A549 (cell line): Measurements from ENCODE around the gene ABCC3. TPM values are rescaled to one million over a fixed set of nuclear protein-coding genes. Genes with fewer than 3 reads are reported as not detected.

ENCODE experiments used
- ATAC-seq, 2 experiments: fragments of 200-7000 bp in 1 of 2; fragments of >200 bp in 1 of 2; cut with Nextera tagmentation in 1 of 2; cut with Tn5 transposase in 1 of 2; 3 replicates each; pipeline versions ENCODE4 v1.8.0 to v1.9.1; 2018 to 2020; ENCODE audit warnings: mild to moderate bottlenecking in 1 of 2, moderate library complexity in 1 of 2
- CTCF ChIA-PET: fragments of 300-600 bp; sonication (Branson Sonifier 250); formaldehyde crosslinking; extraction: SDS; loops from one replicate; lab custom pipeline; 2021; ENCODE audit warnings: antibody characterized with exemption, inconsistent platforms; lab: Yijun Ruan, JAX
- POLR2A ChIA-PET: fragments of 350-600 bp; formaldehyde crosslinking; extraction: SDS; loops from one replicate; lab custom pipeline; 2021; ENCODE audit warnings: antibody characterized with exemption, inconsistent platforms; lab: Yijun Ruan, JAX
- DNase-seq, 2 experiments: peaks; one replicate each; pipeline versions ENCODE4 v3.0.0 to v3.0.0-alpha.2; 2011 to 2016; ENCODE audit warnings: low read depth in 1 of 2, low spot score in 1 of 2
- FAIRE-seq: peaks from 2 replicates; lab custom pipeline; 2011; peaks lifted over from hg19 to GRCh38; lab: Jason Lieb, UNC
- H3K27ac ChIP-seq, 2 experiments: fragments of >200 bp; sonication (Bioruptor Twin); formaldehyde crosslinking; 3 replicates each; pipeline ENCODE4 v1.5.1; 2016 to 2017
- H3K4me1 ChIP-seq: fragments of >200 bp; sonication (Bioruptor Twin); formaldehyde crosslinking; 3 replicates; pipeline ENCODE4 v1.6.1; 2016
- H3K4me2 ChIP-seq: fragments of >200 bp; sonication (Bioruptor Twin); formaldehyde crosslinking; 3 replicates; pipeline ENCODE4 v1.6.1; 2016
- H3K4me3 ChIP-seq: fragments of >200 bp; sonication (Bioruptor Twin); formaldehyde crosslinking; 3 replicates; pipeline ENCODE4 v1.5.1; 2016
- H3K9me3 ChIP-seq: fragments of >200 bp; sonication (Bioruptor Twin); formaldehyde crosslinking; 3 replicates; pipeline ENCODE4 v1.6.1; 2016
- CHD4 ChIP-seq: fragments of 200-600 bp; sonication (generic); IDR thresholded peaks from 2 replicates; pipeline ENCODE4 v1.6.1; 2016; ENCODE audit warnings: antibody characterized with exemption, mild to moderate bottlenecking, borderline replicate concordance
- FOSL2 ChIP-seq, 2 experiments: fragments of 450-650 bp in 1 of 2; fragments of >200 bp in 1 of 2; sonication (Bioruptor Twin) in 1 of 2; formaldehyde crosslinking; IDR thresholded peaks; 2 replicates each; pipeline versions ENCODE4 v1.5.0 to v1.6.1; 2016 to 2020; ENCODE audit warnings: mild to moderate bottlenecking in 1 of 2, moderate library complexity in 1 of 2
- FOXS1 ChIP-seq: fragments of 250-450 bp; sonication (Bioruptor Pico); IDR thresholded peaks from 2 replicates; pipeline ENCODE4 v1.5.0; 2020; ENCODE audit warnings: mild to moderate bottlenecking, moderate library complexity
- HOXB5 ChIP-seq: fragments of 250-450 bp; sonication (Bioruptor Pico); IDR thresholded peaks from 2 replicates; pipeline ENCODE4 v1.5.0; 2020; ENCODE audit warnings: mild to moderate bottlenecking, moderate library complexity
- JUN ChIP-seq, 2 experiments: fragments of >200 bp; sonication (Bioruptor Twin); formaldehyde crosslinking; IDR thresholded peaks; 2 replicates in 1 of 2; 3 replicates in 1 of 2; pipeline ENCODE4 v1.6.1; 2016 to 2017
- JUNB ChIP-seq: fragments of >200 bp; sonication (Bioruptor Twin); formaldehyde crosslinking; IDR thresholded peaks from 2 replicates; pipeline ENCODE4 v1.6.1; 2016
- KDM1A ChIP-seq: fragments of 200-600 bp; sonication (generic); IDR thresholded peaks from 2 replicates; pipeline ENCODE4 v1.6.1; 2016; ENCODE audit warnings: low read depth, mild to moderate bottlenecking
- NPAS2 ChIP-seq: fragments of 250-450 bp; sonication (Bioruptor Pico); IDR thresholded peaks from 2 replicates; pipeline ENCODE4 v1.8.0; 2022; ENCODE audit warnings: mild to moderate bottlenecking, moderate library complexity, borderline replicate concordance
- NR3C1 ChIP-seq: fragments of >200 bp; sonication (Bioruptor Twin); formaldehyde crosslinking; IDR thresholded peaks from 3 replicates; pipeline ENCODE4 v1.6.1; 2017
- PHF8 ChIP-seq: fragments of 200-600 bp; sonication (generic); IDR thresholded peaks from 2 replicates; pipeline ENCODE4 v1.6.1; 2016; ENCODE audit warnings: low read depth, mild to moderate bottlenecking, antibody characterized with exemption, moderate library complexity, borderline replicate concordance
- POLR2A ChIP-seq: IDR thresholded peaks from 2 replicates; pipeline ENCODE4 v1.6.1; 2012; ENCODE audit warnings: mild to moderate bottlenecking, low read length
- POLR2AphosphoS2 ChIP-seq: conservative IDR thresholded peaks from 2 replicates; pipeline ENCODE4 v1.6.1; 2012; ENCODE audit warnings: low read length, improper control_type of control experiment, inconsistent platforms
- RAD21 ChIP-seq, 2 experiments: fragments of >200 bp in 1 of 2; sonication (Bioruptor Twin) in 1 of 2; formaldehyde crosslinking in 1 of 2; IDR thresholded peaks in 1 of 2; conservative IDR thresholded peaks in 1 of 2; 2 replicates in 1 of 2; 3 replicates in 1 of 2; pipeline ENCODE4 v1.6.1; 2012 to 2018; ENCODE audit warnings: inconsistent platforms in 1 of 2
- SMC3 ChIP-seq: fragments of >200 bp; sonication (Bioruptor Twin); formaldehyde crosslinking; IDR thresholded peaks from 3 replicates; pipeline ENCODE4 v1.6.1; 2018; ENCODE audit warnings: inconsistent platforms
- TFCP2L1 ChIP-seq: fragments of 250-450 bp; sonication (Bioruptor Pico); IDR thresholded peaks from 2 replicates; pipeline ENCODE4 v1.5.0; 2021; ENCODE audit warnings: mild to moderate bottlenecking
- ZC3H11A ChIP-seq: fragments of 450-650 bp; IDR thresholded peaks from 2 replicates; pipeline ENCODE4 v1.6.1; 2014; ENCODE audit warnings: antibody characterized with exemption, mild to moderate bottlenecking
- ZFP36 ChIP-seq: fragments of 450-650 bp; IDR thresholded peaks from 2 replicates; pipeline ENCODE4 v1.6.1; 2014; ENCODE audit warnings: borderline replicate concordance; ENCODE audit not compliant: partially characterized antibody
- ZSCAN20 ChIP-seq: fragments of 250-450 bp; sonication (Bioruptor Pico); IDR thresholded peaks from 2 replicates; pipeline ENCODE4 v1.8.0; 2022; ENCODE audit warnings: mild to moderate bottlenecking, moderate library complexity
- WGBS: methylation state at CpG from one replicate; pipeline ENCODE4 v1.1.6; 2017; ENCODE audit errors: missing lambda C conversion rate; 5-methylcytosine and 5-hydroxymethylcytosine counted together
- polyA plus RNA-seq, 4 experiments: library from polyadenylated mRNA; depleted of rRNA in 3 of 4; stranded (reverse); fragments of >200 nt; fragmentation: RNase III in 1 of 4; extraction: RNeasy Plus Mini Kit Qiagen cat#74134 plus additional on column Dnase treatment in 1 of 4; gene quantifications; 2 replicates in 3 of 4; 3 replicates in 1 of 4; pipeline ENCODE4 v1.2.3, GENCODE V29; 2011 to 2017
- TF ChIP-seq, protein P1 (sequence below): fragments of >200 bp; sonication (Bioruptor Twin); formaldehyde crosslinking; IDR thresholded peaks from 3 replicates; pipeline ENCODE4 v1.5.1; 2016
- TF ChIP-seq, protein P2 (sequence below): fragments of 450-650 bp; IDR thresholded peaks from 2 replicates; pipeline ENCODE4 v1.6.1; 2014; ENCODE audit warnings: antibody characterized with exemption
- TF ChIP-seq, protein P3 (sequence below): IDR thresholded peaks from 2 replicates; pipeline ENCODE4 v1.6.1; 2012; ENCODE audit warnings: low read depth, borderline replicate concordance
- TF ChIP-seq, protein P4 (sequence below): fragments of >200 bp; sonication (Bioruptor Twin); formaldehyde crosslinking; IDR thresholded peaks from 3 replicates; pipeline ENCODE4 v1.6.1; 2016
- TF ChIP-seq, protein P5 (sequence below): IDR thresholded peaks from 2 replicates; pipeline ENCODE4 v1.6.1; 2012
- TF ChIP-seq, protein P6 (sequence below): fragments of 150-350 bp; IDR thresholded peaks from 2 replicates; pipeline ENCODE4 v1.6.1; 2014; ENCODE audit warnings: low read depth, mild to moderate bottlenecking, low read length

Gene ABCC3
- polyA plus RNA-seq, 2 of the 4 experiments (the other 2 are of a cell fraction): 248 to 342 TPM

DNA sequence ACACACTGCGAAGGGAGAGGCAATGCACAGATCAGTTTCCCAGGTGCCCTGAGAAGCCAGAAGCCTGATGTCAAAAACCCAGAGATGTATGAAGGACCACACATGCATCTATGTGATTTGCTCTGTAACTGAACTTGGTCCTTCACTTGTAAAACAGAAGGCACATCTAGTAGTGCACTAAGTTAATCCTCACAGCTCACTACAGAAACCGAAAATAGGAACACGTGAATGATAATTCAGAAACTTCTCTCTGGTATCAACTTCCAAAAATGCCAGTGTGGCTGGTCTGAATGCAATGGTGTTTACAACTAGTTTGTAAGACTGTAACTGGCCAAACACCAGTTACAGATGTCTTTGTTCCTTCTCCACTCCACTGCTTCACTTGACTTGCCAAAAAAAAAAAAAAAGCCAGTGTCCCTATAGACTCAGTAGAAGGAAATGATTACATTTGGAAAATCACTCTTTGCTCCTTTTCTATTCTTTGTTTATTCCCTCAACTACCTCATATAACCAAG, 61.7 kb downstream of the ABCC3 start:
- WGBS: 89% methylated on average over 3 of the region's 3 CpGs
- peak overlapping the region; percentile 97 to 98 for H3K27ac ChIP-seq
- POLR2A ChIA-PET: interaction anchor here (0.5 to 10.9 kb wide), 8 partner anchors 12 to 192 kb away, joined by 3 to 147 read pairs (median 8); partner anchors contain the start of genes CACNA1G and SPATA20
- H3K4me1 ChIP-seq: peaks cover 98% of the 10 kb centered on the region
- H3K9me3 ChIP-seq: no peaks in the 10 kb centered on the region
- DNase-seq: no peak
- TF ChIP-seq TFCP2L1 (CRISPR knock-in tag): peak; percentile 44; the same call in 1 of the 2 replicates
- no peak for TF ChIP-seq POLR2A
- no peak for FAIRE-seq
- H3K4me3 ChIP-seq: no peak overlapping the region
- ATAC-seq: no peak
- CTCF ChIA-PET: interaction anchor here (0.8 to 52.6 kb wide), 19 partner anchors 9 to 454 kb away, joined by 3 to 2097 read pairs (median 6); partner anchors contain the start of genes ABCC3, CACNA1G and SPATA20
- no peak overlapping the region for H3K4me2 ChIP-seq

DNA sequence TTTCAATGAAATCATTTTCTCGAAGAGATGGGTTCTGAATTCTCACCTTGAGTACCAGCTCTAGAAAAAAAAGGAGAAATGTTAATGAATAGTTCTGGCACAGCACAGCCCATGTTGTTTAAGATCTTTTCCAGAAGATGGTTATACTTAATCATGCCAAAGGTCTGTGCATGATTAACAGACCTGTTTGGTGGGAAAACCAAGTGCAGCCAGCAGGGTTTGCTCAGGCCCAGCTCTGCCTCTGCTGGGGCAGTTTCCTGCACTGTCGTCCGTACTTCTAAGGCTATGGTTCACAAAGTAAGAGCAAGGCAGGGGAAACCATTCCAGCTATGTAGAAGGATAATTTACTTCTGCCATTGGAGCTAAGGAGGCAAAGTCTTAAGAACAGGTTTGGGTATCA, 62.4 kb downstream of the ABCC3 start:
- Histone ChIP-seq H3K4me1 (peaks cover 98% of the 10 kb centered on the region), H3K4me3 (no peak overlapping the region), H3K27ac (peak overlapping the region; percentile 97 to 98), H3K4me2 (peak overlapping the region; percentile 4; the same call in 2 of the 3 replicates), H3K9me3 (no peaks in the 10 kb centered on the region)
- FAIRE-seq (no peak), DNase-seq (no peak), ATAC-seq (no peak)
- POLR2A ChIA-PET: interaction anchor here (1.0 to 10.9 kb wide), 7 partner anchors 36 to 150 kb away, joined by 3 to 147 read pairs (median 11); partner anchors contain the start of genes CACNA1G and SPATA20
- 0 out of 5 replicates have a peak, but pooled peaks of 1 of the 2 experiments have one; percentile 23 for TF ChIP-seq JUN (IDR thresholded peaks at IDR 0.05)
- no peak for TF ChIP-seq FOSL2 (IDR thresholded peaks at IDR 0.05)
- TF ChIP-seq FOSL2 (CRISPR knock-in tag; IDR thresholded peaks at IDR 0.05): no peak
- no peak for TF ChIP-seq CHD4
- CTCF ChIA-PET: interaction anchor here (0.9 to 52.6 kb wide), 16 partner anchors 8 to 453 kb away, joined by 3 to 2097 read pairs (median 12); partner anchors contain the start of genes ABCC3, CACNA1G, LRRC59 and SPATA20
- 64% methylated on average over 3 of the region's 3 CpGs for WGBS

DNA sequence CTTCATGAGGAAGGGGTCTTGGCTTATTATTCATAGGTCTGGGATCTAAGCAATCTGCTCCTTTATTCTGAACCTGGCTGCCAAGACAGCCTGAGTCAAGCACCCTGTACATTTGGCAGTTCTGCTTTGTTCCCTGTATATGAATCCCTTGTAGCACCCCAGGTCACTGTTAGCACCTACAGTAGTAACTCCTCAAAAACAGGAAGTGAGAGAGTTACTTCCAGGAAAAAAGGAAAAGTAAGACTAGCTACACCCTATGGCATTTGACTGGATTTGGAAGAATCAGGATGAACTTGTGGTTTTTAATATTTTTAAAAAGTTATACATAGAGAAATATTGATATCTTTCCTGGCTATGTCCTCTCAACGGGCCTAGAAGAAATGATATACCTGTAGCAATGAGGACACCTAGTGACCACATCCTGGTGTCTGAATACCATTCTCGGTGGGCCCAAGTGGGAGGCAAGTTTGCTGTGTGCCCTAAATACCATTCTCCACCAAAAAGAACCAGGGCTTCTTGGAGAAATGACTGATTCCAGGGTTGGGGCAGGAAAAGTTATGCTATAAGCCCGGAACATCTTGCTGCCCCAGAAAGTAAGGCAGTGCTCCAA, 63.1 kb downstream of the ABCC3 start:
- Histone ChIP-seq H3K4me2 (peak overlapping the region; percentile 8; the same call in 2 of the 3 replicates), H3K9me3 (no peaks in the 10 kb centered on the region), H3K4me3 (no peak overlapping the region), H3K27ac (peak overlapping the region; percentile 97 to 98), H3K4me1 (peaks cover 98% of the 10 kb centered on the region)
- 33% methylated on average over 3 of the region's 3 CpGs for WGBS
- ATAC-seq (no peak), DNase-seq (peak in 1 of 2 experiments; percentile 61), FAIRE-seq (no peak)
- ChIA-PET CTCF (interaction anchor here (0.6 to 52.6 kb wide), 19 partner anchors 8 to 300 kb away, joined by 3 to 2097 read pairs (median 6); partner anchors contain the start of genes ABCC3, CACNA1G, LRRC59 and SPATA20), POLR2A (interaction anchor here (0.9 to 10.9 kb wide), 3 partner anchors 9 to 67 kb away, joined by 3 to 147 read pairs (median 4); no protein-coding TSS in a partner anchor)
- no peak for TF ChIP-seq JUNB
- TF ChIP-seq JUN (IDR thresholded peaks at IDR 0.05): peak in 1 of 2 experiments; percentile 29; a peak in 1 of 5 replicates
- TF ChIP-seq SMC3: peak; percentile 64
- no peak for TF ChIP-seq ZSCAN20
- TF ChIP-seq POLR2AphosphoS2: peak; percentile 48; the same call in 1 of the 2 replicates
- TF ChIP-seq, protein P1, sequence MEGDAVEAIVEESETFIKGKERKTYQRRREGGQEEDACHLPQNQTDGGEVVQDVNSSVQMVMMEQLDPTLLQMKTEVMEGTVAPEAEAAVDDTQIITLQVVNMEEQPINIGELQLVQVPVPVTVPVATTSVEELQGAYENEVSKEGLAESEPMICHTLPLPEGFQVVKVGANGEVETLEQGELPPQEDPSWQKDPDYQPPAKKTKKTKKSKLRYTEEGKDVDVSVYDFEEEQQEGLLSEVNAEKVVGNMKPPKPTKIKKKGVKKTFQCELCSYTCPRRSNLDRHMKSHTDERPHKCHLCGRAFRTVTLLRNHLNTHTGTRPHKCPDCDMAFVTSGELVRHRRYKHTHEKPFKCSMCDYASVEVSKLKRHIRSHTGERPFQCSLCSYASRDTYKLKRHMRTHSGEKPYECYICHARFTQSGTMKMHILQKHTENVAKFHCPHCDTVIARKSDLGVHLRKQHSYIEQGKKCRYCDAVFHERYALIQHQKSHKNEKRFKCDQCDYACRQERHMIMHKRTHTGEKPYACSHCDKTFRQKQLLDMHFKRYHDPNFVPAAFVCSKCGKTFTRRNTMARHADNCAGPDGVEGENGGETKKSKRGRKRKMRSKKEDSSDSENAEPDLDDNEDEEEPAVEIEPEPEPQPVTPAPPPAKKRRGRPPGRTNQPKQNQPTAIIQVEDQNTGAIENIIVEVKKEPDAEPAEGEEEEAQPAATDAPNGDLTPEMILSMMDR: peak; percentile 64
- TF ChIP-seq, protein P2, sequence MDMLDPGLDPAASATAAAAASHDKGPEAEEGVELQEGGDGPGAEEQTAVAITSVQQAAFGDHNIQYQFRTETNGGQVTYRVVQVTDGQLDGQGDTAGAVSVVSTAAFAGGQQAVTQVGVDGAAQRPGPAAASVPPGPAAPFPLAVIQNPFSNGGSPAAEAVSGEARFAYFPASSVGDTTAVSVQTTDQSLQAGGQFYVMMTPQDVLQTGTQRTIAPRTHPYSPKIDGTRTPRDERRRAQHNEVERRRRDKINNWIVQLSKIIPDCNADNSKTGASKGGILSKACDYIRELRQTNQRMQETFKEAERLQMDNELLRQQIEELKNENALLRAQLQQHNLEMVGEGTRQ: no peak
- TF ChIP-seq, protein P3, sequence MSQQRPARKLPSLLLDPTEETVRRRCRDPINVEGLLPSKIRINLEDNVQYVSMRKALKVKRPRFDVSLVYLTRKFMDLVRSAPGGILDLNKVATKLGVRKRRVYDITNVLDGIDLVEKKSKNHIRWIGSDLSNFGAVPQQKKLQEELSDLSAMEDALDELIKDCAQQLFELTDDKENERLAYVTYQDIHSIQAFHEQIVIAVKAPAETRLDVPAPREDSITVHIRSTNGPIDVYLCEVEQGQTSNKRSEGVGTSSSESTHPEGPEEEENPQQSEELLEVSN: no peak
- no peak for TF ChIP-seq PHF8
- no peak for TF ChIP-seq NPAS2
- TF ChIP-seq, protein P4, sequence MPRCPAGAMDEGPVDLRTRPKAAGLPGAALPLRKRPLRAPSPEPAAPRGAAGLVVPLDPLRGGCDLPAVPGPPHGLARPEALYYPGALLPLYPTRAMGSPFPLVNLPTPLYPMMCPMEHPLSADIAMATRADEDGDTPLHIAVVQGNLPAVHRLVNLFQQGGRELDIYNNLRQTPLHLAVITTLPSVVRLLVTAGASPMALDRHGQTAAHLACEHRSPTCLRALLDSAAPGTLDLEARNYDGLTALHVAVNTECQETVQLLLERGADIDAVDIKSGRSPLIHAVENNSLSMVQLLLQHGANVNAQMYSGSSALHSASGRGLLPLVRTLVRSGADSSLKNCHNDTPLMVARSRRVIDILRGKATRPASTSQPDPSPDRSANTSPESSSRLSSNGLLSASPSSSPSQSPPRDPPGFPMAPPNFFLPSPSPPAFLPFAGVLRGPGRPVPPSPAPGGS: no peak
- TF ChIP-seq ZFP36: no peak
- TF ChIP-seq, protein P5, sequence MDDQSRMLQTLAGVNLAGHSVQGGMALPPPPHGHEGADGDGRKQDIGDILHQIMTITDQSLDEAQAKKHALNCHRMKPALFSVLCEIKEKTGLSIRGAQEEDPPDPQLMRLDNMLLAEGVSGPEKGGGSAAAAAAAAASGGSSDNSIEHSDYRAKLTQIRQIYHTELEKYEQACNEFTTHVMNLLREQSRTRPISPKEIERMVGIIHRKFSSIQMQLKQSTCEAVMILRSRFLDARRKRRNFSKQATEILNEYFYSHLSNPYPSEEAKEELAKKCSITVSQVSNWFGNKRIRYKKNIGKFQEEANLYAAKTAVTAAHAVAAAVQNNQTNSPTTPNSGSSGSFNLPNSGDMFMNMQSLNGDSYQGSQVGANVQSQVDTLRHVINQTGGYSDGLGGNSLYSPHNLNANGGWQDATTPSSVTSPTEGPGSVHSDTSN: no peak
- no peak for TF ChIP-seq FOXS1 (CRISPR knock-in tag)
- TF ChIP-seq NR3C1: no peak
- TF ChIP-seq, protein P6, sequence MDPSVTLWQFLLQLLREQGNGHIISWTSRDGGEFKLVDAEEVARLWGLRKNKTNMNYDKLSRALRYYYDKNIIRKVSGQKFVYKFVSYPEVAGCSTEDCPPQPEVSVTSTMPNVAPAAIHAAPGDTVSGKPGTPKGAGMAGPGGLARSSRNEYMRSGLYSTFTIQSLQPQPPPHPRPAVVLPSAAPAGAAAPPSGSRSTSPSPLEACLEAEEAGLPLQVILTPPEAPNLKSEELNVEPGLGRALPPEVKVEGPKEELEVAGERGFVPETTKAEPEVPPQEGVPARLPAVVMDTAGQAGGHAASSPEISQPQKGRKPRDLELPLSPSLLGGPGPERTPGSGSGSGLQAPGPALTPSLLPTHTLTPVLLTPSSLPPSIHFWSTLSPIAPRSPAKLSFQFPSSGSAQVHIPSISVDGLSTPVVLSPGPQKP: no peak
- peak; percentile 79 to 80 for TF ChIP-seq RAD21 (conservative IDR thresholded peaks at IDR 0.05 in 1 of 2, IDR thresholded peaks at IDR 0.05 in 1 of 2)
- TF ChIP-seq KDM1A: no peak
- TF ChIP-seq HOXB5: no peak
- no peak for TF ChIP-seq ZC3H11A
